Epithelial cell of esophagus (primary cell): ENCODE results near the gene AP3B1.

Experiments used
- DNase-seq: peaks from one replicate; pipeline ENCODE4 v3.0.0; 2010; ENCODE audit warnings: low read depth
- H3K4me3 ChIP-seq: 2 replicates; pipeline ENCODE4 v1.5.1; 2011; ENCODE audit warnings: mild to moderate bottlenecking, low read length, control low read depth
- CTCF ChIP-seq: IDR thresholded peaks from 2 replicates; pipeline ENCODE4 v1.5.1; 2011; ENCODE audit warnings: low read depth, mild to moderate bottlenecking, low read length, control low read depth, inconsistent platforms; ENCODE audit not compliant: insufficient read depth; ENCODE audit errors: missing control alignments

The AP3B1 gene

DNA sequence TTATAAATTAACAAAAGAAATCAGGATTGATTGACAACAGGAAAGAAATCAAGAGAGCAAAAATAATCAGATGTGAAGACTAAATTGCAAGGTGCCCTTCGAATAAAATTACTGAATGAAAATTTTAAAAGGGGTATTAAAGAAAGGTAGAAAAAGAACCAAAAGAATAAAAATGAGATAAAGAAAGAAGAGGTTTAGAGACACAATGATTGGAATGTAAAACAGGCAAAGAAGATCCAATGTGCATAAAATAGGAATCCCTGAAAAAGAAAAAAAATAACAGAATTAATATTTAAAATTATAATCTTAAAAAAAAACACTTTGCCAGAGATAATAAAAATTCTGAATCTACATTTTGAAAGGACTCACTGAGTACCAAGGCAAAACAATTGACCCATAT, 73.0 kb downstream of the AP3B1 start:
- TF ChIP-seq CTCF: no peak
- DNase-seq: no peak
- no peak overlapping the region for H3K4me3 ChIP-seq

DNA sequence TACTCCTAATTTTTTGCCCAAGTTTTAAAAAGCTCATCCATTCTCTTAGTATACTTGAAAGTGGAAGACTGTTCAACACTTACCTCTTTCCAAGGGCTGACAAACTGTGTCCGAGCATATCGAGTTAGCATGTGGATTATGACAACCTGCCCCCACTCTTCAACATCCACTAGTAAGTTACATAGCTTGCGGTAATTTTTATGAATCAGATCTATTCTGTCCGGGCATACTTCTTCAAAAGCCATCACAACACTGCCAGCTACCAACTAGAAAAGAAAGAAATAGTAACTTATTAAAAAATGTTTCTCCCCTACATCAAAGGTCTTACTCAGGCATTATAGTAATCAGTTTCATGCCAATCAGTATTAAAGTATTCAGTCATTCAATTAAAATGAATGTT, 78.5 kb downstream of the AP3B1 start:
- no peak overlapping the region for H3K4me3 ChIP-seq
- TF ChIP-seq CTCF: no peak
- no peak for DNase-seq

DNA sequence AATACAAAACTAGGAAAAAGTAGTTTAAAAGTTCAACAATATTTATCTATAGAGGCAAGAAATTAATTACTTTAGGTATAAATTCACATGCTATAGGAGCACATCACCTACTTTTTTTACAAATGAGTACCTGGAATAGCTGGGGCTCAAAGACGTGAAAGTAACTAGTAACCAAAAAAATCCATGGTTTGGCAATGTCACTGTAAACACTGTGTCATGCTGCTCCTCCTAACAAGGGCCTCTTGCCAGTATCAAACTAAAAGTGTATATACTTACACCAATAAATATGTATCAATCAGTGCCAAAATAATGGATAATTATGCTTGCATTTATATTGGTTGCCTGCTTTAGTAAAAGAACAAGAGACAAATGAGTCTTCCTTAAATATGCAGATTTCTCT, 78.9 kb downstream of the AP3B1 start:
- no peak overlapping the region for H3K4me3 ChIP-seq
- DNase-seq: no peak
- TF ChIP-seq CTCF: no peak

- no peak overlapping the region for H3K4me3 ChIP-seq
- TF ChIP-seq CTCF: no peak
- DNase-seq: no peak
Observed at GRCh38 chr5:78213799-78214198, 80.7 kb downstream of the AP3B1 start.

DNA sequence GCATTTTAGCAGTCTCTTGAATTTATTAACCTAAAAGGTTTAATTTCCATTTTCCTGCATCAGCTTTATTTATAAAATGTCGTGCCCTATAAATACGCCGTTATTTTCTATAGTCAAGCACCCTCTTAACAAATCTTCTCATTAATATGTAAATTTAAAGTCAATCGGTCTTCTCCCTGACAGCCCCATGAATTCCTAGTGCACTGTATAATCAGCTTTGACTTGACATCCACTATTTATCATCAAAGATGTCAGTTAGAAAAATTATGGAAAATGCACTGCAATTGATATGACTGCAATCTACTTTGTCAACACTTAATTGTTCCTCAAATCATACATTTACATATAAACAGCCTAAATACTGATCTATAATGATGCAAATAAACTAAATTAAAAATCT, 83.4 kb downstream of the AP3B1 start:
- H3K4me3 ChIP-seq: no peak overlapping the region
- TF ChIP-seq CTCF: no peak
- DNase-seq: no peak

DNA sequence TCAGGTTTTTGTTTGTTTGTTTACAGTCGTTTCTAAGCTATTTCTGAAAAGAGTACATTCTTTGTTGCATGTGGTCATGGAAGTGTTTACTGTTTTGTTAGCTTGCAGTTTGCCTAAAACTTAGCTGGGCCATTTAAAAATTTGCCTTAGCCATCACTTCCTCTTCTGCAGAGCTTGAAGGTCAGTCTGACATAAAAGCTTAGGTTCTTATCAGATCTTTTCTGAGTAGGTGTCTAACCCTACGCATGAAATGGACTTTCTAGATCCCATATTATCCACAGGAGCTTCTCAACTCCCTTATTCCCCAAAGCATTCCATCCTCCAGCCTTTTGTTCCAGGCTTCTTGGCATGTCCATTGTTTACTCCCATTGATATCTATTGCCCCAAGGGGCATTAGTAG, 90.3 kb downstream of the AP3B1 start:
- TF ChIP-seq CTCF: no peak
- H3K4me3 ChIP-seq: no peak overlapping the region
- DNase-seq: no peak

GRCh38 chr5:78203815-78204214, 90.7 kb downstream of the AP3B1 start:
- DNase-seq: no peak
- H3K4me3 ChIP-seq: no peak overlapping the region
- TF ChIP-seq CTCF: no peak
